ENCODE data around the gene ARID2.

The ARID2 gene

DNA sequence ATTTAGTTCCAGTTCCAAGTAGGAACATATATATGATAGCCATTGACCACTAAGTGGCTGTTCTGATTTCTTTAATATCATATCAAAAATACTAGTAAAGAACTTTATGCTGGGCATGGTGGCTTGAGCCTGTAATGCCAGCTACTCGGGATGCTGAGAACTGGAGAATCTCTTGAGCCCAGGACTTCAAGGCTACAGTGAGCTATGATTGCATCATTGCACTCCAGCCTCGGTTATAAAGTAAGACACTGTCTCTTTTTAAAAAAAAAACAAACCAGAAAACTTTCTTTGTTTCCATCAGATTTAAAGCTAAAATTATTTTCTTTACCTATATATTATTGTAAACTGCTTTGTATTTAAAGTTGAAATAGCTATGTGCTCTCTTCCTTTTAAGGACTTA is 133.8 kb downstream of the ARID2 start:
- DNase-seq (ENCODE audit: low read depth, low spot score): no peak

GRCh38 chr12:45866299-45866698 is 136.8 kb downstream of the ARID2 start:
- DNase-seq (ENCODE audit: low read depth, low spot score): no peak

GRCh38 chr12:45872446-45872845 is 142.9 kb downstream of the ARID2 start:
- DNase-seq (ENCODE audit: low read depth, low spot score): no peak

DNA sequence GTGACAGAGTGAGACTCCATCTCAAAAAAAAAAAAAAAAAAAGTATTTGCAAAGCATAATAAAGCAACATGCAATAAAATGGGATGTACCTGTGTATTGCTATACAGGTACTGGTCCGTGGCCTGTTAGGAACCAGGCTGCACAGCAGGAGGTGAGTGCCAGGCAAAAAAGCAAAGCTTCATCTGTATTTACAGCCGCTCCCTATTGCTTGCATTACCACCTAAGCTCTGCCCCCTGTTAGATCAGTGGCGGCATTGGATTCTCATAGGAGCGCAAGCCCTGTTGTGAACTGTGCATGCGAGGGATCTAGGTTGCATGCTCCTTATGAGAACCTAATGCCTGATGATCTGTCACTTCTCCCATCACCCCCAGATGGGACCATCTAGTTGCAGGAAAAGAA is 147.6 kb downstream of the ARID2 start:
- DNase-seq (ENCODE audit: low read depth, low spot score): no peak

GRCh38 chr12:45878630-45879255 is 149.2 kb downstream of the ARID2 start:
- DNase-seq (ENCODE audit: low read depth, low spot score): peak; percentile 18

DNA sequence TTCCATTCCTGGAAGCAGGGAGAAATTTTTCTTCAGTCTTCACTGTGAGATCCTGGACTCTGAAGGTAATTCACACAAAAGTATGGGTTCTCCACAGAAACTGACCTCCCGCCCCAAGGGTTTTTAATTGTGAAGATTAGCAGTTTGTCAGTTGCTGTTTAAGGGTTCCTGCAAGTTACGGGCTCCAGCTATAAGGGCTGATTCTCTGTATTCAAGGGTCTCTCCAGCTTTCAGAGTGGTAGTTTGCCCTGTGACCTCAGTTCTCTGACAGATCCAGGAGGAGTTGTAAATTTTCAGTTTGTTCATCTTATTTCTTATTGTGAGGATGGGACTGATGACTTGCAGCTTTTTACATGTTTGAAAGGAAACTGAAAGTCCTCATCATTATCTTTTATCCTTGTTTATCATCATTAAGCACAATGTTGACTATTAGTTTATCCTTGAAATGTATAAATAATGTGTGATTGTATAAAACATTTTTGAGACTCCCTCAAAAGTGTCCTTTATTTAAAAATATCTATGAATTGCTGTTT is 149.9 kb downstream of the ARID2 start:
- DNase-seq (ENCODE audit: low read depth, low spot score): no peak

- no peak for DNase-seq (ENCODE audit: low read depth, low spot score)
Observed at GRCh38 chr12:45880533-45880932, 151.0 kb downstream of the ARID2 start.

DNA sequence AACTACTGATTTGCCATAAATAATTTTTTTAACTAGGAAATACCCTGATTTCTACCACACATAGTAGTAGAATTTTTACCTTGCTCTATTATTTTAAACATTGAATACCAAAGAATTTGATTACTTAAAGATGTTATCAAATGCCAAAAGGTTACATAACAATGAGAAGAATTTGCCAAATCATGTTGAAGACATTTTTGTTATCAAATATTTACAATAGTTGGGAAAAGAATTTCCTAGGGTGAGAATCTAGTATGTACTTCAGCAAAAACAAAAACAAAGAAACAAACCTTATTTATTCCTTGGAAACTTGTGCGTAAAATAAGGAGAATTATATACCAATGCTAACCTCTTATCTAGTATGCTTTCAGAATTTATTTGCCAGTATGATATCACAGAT is 153.7 kb downstream of the ARID2 start:
- no peak for DNase-seq (ENCODE audit: low read depth, low spot score)

DNA sequence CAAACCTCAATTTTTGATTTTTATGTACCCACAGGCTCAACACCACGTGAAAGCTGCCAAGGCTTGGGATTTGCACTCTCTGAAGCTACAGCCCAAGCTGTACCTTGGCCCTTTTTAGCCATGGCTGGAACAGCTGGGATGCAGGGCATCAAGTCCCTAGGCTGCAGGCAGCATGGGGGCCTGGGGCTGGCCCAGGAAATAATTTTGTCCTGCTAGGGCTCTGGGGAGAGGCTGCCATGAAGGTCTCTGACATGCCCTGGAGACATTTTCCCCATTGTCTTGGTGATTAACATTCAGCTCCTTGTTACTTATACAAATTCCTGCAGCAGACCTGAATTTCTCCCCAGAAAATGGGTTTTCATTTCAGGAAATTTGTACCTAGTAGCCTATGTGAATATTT is 157.2 kb downstream of the ARID2 start:
- DNase-seq (ENCODE audit: low read depth, low spot score): no peak

DNA sequence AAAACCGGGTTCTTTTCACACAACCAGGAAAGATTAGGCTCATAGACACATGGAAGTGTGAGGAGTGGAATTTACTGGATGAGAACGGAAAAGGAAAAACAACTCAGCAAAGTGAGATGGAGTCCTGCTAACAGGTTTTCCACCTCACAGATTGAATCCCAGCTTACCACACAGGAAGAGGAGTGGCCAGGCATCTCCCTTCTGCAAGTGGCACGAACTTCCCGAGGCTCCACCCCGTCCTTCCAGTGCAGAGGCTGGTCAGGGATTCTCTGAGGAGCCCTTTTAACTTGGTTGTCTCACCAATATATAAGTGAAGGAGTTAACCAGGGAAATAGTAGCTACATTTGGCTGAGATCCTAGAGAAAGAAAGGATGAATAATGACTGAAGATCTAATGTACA is 158.0 kb downstream of the ARID2 start:
- no peak for DNase-seq (ENCODE audit: low read depth, low spot score)

DNA sequence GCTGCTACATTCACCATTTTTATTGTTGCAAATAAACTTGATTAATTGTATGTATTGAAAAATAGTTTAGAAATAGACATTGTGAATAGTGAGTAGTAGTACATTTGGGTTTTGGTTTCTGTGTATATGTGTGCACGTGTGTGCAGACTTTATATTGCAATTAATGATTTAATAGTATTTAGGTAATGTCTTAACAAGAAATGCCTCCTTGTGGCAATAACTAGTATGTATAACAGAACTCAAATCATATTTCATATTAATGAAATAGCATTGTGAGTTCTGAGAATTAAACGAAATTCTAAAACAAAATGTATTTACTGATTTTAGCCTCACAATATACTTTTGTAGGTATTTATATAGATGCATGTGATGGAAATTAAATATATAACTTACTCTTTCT is 160.8 kb downstream of the ARID2 start:
- no peak for DNase-seq (ENCODE audit: low read depth, low spot score)

DNA sequence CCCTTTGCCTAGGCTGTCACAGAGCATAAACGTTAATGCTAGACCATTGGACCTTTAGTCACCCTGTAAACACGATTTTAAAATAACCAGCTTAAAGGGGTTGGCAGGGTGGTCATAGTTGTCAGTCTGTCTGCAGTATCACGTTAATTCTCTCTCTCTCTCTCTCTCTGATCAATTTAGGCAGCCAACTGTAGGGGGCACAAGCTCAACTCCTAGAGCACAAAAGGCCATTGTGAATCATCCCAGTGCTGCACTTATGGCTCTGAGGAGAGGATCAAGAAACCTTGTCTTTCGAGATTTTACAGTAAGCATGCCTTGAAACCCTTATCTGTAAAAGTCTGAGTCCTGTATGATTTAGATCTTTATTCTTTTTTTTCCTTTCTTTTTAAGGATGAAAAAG is 163.7 kb downstream of the ARID2 start:
- DNase-seq (ENCODE audit: low read depth, low spot score): no peak

DNA sequence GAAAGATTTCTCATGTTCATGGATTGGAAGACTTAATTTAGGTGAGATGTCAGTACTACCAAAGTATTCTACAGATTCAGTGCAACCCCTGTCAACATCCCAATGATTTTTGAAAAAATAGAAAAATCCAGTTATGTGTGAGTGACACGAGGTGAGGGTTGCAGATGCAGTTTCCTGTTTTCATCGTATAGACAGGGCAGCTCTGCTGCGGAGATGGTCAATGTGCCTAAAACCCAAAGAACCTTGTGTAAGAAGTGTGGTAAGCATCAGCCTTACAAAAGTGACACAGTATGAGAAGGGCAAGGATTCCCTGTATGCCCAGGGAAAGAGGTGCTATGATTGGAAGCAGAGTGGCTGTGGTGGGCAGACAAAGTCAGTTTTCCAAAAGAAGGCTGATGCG is 166.5 kb downstream of the ARID2 start:
- no peak for DNase-seq (ENCODE audit: low read depth, low spot score)

- DNase-seq (ENCODE audit: low read depth, low spot score): no peak
Observed at GRCh38 chr12:45898094-45898493, 168.6 kb downstream of the ARID2 start.

- no peak for DNase-seq (ENCODE audit: low read depth, low spot score)
Observed at GRCh38 chr12:45907955-45908354, 178.4 kb downstream of the ARID2 start.

DNA sequence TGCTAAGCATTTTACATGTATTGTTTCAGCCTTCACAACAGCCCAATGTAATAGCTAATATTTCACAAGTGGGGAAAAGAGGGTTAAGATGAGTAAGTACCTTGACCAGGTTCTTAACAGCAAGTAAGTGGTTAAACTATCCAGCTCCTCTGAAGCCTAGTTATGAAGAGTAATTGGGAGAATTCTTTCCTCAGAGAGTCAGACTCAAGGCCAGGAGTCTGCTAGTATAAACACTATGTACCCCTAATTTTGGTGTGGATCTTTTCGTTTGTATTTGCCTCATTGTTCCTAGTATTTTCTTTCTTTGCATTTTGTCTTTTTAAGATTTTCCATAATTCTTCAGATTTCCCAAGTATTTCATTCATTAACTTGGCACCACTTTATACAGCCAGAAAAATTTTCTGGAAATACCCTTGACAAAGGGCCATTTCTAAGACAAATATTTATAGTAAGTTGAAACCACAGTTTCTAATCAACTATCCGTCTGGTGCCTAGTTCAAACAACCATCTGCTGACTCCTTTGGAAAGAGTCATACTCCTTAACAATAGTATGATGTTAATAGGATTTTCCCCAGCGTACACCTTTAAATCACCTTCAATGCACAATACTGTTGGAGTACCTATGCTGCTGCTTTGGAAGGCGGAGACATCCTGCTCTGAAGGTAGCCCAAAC is 179.7 kb downstream of the ARID2 start:
- DNase-seq (ENCODE audit: low read depth, low spot score): no peak

DNA sequence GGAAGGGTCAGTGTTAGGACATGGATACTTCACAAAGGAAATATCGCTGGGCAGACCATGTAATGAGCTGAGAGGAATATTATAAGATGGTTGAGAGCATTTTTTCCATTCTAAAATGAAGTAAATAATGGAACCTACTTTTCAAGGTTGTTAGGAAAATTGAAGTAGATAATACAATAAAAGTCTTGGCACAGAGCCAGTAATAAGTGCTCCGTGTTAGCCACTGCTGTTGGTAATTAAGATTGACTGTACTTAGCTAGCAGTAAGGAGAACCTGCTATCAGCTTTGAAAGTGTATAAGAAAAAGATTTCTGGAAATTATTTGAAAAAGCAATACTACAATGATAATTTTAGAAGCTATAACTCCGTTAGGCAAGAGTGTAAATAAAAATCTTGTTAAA is 183.3 kb downstream of the ARID2 start:
- DNase-seq (ENCODE audit: low read depth, low spot score): no peak

GRCh38 chr12:45913631-45914030 is 184.1 kb downstream of the ARID2 start:
- no peak for DNase-seq (ENCODE audit: low read depth, low spot score)

DNA sequence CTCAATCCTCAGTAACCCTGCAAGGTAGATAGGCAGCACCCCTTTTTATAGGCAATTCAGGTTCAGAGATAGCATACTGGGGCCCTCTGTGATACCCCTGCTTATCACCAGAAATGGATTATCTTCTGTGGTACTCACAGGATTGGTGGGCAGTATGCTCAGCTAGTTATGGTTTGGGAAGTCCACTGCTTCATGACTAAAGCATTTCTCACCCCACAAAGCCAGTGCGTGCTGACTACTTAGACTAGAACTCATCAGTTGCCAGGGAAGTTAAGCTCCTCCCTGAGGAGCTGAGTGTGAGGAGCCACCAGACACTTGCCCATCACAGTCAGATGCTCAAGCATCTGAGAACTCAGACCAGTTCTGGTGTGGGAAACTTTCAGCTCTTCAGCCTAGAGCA is 184.6 kb downstream of the ARID2 start:
- DNase-seq (ENCODE audit: low read depth, low spot score): no peak

- DNase-seq (ENCODE audit: low read depth, low spot score): no peak
Observed at GRCh38 chr12:45915405-45915804, 185.9 kb downstream of the ARID2 start.

- no peak for DNase-seq (ENCODE audit: low read depth, low spot score)
Observed at GRCh38 chr12:45918818-45919217, 189.3 kb downstream of the ARID2 start.

DNA sequence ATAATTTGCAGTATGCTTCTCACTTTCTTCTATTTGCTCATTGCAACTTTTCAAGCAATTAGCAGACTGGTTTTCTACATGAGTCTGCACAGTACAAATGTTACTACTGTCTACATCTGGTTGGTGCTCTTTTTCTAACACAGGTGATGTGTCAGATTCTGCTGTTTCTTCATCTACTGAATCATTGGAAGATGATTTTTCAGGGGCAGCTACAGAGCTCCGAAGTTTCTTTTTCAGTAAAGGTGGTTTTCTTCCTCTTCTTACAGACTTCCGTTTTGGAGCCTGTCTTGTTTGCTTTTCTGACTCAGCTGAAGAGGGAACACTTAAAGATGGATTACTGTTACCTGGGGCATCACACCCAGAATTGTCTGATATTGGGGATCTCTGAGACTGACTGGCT is 198.8 kb downstream of the ARID2 start:
- DNase-seq (ENCODE audit: low read depth, low spot score): no peak

DNA sequence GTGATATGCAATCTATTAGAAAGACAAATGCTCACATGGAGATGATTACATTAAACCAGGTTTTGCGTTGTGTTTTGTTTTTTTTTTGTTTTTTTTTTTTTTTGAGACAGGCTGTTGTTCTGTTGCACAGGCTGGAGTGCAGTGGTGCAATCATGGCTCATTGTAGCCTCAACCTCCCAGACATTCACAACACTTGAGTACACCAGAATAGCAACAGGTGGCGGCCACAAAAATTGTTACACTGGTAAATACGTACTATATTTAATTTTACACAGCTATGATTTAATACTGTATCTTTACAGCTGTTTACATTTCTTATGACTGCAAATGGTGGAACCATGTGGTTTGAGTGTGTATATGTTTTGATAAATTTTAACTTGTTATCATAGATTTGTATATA is 200.9 kb downstream of the ARID2 start:
- DNase-seq (ENCODE audit: low read depth, low spot score): no peak

GRCh38 chr12:45933504-45933903 is 204.0 kb downstream of the ARID2 start:
- no peak for DNase-seq (ENCODE audit: low read depth, low spot score)

Measured in smooth muscle cell of the brain vasculature (primary cell).